Measurements from ENCODE around the gene MCC.

- TF ChIP-seq EZH2 (IDR thresholded peaks at IDR 0.05; ENCODE audit: insufficient read depth, poor library complexity, severe bottlenecking), result no peak
- TF ChIP-seq EZH2phosphoT487 (IDR thresholded peaks at IDR 0.05; ENCODE audit: insufficient read depth, low read depth), result no peak
These were observed 508.5 kb downstream of the MCC start for GRCh38 chr5:112979723-112980122.
